NCI-H2107 (cell line): ENCODE measurements around the gene CYP2A13.
"Not testable (repeated sequence)": the region's sequence is repeated elsewhere in the genome, so short reads cannot be mapped to it uniquely, and the experiment has no call there.

Experiments
- DNase-seq: peaks from one replicate; lab custom pipeline; 2025; lab: John Stamatoyannopoulos, UW

Gene CYP2A13, protein sequence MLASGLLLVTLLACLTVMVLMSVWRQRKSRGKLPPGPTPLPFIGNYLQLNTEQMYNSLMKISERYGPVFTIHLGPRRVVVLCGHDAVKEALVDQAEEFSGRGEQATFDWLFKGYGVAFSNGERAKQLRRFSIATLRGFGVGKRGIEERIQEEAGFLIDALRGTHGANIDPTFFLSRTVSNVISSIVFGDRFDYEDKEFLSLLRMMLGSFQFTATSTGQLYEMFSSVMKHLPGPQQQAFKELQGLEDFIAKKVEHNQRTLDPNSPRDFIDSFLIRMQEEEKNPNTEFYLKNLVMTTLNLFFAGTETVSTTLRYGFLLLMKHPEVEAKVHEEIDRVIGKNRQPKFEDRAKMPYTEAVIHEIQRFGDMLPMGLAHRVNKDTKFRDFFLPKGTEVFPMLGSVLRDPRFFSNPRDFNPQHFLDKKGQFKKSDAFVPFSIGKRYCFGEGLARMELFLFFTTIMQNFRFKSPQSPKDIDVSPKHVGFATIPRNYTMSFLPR

GRCh38 chr19:41088151-41088550 is at the start of gene CYP2A13:
Gene CYP2A13, plus strand, starts transcription at chr19:41088451. Its CDS starts 21 bp downstream, at chr19:41088472.
- no peak for DNase-seq

DNA sequence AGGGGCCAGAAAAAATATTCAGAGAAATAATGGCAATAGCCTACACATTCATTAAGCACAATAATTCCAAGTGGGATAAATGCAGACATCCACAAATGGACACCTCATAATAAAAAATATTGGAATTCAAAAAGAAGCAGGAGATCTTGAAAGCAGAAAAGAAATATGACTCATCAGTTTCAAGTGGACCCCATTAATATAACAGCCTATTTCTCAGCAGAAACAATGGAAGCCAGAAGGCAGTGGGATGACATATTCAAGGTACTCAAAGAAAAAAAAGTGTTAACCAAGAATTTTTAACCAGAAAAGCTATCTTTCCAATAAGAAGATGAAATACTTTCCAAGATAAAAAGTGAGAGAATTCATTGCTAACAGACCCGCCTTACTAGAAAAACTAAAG is 48.4 kb upstream of the CYP2A13 start:
- DNase-seq, result no peak

DNA sequence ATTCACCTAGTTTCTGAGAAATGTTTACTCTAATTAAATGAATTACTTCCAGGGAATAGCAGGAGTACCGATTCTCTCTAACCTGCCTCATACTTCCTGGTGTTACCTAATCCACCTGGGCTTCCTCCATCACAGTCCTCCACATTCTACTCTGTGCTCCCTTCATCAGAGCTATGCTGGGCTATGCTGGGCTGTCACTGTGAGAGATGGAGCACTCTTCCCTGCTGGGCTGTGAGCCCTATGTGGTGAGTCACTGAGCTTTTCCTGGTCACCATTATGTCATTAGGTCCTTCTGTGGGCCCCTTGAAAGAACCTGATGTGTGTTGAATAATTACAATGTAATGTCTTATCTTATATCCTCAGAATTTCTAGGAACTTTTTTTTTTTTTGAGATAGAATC is 43.2 kb upstream of the CYP2A13 start:
- DNase-seq, result not testable (repeated sequence)

DNA sequence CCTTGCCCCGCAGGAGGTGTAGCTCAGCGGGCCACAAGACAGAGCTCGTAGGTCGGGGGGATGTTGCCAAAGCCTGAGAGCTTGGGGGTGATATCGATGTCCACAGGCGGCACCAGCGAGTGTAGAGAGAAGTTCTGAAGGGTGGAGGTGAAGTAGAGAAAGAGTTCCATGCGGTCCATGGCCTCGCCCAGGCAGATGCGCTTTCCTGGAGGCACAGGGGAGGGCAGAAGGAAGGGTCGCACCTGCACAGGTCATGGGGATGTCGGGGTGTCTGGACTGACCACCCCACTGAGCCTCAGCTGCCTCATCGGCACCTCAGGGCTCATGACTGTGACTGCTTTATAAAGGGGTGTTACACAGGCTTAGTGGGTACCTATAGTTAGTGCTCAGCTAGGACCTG is 37.8 kb upstream of the CYP2A13 start:
- DNase-seq, result no peak

- not testable (repeated sequence) for DNase-seq
Measured at GRCh38 chr19:41052162-41052561, 36.1 kb upstream of the CYP2A13 start.

DNA sequence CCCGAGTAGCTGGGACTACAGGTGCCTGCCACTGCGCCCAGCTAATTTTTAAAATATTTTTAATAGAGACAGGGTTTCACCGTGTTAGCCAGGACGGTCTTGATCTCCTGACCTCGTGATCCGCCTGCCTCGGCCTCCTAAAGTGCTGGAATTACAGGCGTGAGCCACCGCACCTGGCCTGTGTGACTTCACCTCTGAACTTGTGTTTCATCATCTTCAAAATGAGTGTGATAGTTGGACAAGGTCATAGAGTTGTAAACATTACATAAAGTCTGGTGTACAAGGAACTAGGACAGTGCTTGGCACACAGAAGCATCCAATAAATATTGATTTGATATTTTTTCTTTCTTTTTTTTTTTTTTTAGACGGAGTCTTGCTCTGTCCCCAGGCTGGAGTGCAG is 34.9 kb upstream of the CYP2A13 start:
- DNase-seq, result not testable (repeated sequence)

- no peak for DNase-seq
Measured at GRCh38 chr19:41064974-41065569, 23.2 kb upstream of the CYP2A13 start.

DNA sequence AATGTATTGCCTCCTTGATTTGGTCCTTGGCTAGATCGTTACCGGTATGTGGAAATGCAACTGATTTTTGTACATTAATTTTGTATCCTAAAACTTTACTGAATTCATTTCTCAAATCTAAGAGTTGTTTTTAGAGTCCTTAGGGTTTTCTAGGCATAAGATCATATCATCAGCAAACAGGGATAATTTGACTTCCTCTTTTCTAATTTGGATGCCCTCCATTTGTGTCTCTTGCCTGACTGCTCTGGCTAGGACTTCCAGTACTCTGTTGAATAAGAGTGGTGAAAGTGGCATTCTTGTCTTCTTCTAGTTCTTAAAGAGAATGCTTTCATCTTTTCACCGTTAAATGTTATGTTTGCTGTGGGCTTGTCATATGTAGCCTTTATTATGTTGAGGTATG is 12.0 kb upstream of the CYP2A13 start:
- no peak for DNase-seq

DNA sequence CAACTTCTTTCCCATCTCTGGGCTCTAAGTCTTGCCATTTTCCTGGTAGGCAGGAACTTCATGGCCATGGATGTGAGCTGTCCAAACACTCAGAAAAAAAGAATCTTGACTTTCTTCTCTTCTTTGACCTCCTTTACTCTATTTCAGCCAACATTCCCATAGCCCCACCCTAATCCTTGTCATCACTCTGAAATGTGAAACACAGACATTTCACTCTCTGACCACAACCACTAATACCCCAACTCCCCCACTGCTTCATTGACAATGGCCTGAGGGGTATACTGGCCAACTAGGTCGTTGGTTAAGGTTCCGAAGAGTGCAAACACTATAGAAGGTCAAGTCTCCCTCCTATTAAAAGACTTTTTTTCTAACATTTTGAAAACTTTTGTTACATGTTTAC is 4.7 kb upstream of the CYP2A13 start:
- DNase-seq, result no peak

GRCh38 chr19:41085748-41086415 is 2.4 kb upstream of the CYP2A13 start:
- no peak for DNase-seq

- DNase-seq, result no peak
Measured at GRCh38 chr19:41089959-41090358, 1.7 kb downstream of the CYP2A13 start.

GRCh38 chr19:41095703-41096102 is 7.5 kb downstream of the CYP2A13 start:
- no peak for DNase-seq

DNA sequence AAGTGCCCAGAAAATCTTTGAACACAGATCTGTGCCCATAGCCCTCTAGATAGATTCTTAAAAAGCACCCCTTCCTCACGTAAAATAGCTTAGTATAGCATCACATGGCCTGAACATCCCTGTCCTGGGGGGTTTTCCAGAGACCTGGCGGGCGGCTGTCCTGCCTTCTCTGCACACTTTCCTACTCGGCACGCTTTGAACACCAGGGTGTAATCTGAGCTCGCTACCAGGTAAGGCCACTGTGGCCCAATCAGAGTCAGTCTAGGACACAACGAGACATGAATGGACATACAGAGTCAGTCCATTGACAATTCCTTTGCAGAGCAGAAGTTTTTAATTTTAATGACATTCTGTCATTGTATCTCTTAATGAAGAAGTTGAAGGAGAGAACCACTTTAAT is 8.1 kb downstream of the CYP2A13 start:
- DNase-seq, result no peak

DNA sequence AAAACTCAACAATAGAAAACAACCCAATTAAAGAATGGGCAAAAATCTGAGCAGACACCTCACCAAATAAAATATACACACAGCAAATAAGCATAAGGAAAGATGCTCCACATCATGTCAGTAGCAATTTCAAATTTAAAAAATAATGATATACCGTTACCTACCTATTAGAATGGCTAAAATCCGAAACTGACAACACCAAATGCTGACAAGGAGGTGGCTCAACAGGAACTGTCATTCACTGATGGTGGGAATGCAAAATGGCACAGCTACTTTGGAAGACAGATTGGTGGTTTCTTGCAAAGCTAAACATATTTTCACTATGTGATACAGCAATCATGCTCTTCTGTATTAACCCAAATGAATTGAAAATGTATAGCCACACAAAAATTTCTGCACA is 9.1 kb downstream of the CYP2A13 start:
- DNase-seq, result no peak

DNA sequence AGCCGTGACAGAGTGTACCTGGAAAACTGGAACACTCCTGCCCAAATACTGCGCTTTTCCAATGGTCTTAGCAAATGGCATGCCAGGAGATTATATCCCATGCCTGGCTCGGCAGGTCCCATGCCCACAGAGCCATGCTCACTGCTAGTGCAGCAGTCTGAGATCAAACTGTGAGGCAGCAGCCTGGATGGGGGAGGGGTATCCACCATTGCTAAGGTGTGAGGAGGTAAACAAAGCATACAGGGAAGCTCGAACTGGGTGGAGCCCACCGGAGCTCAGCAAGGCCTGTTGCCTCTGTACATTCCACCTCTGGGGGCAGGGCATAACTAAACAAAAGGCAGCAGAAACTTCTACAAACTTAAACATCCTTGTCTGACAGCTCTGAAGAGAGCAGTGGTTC is 10.5 kb downstream of the CYP2A13 start:
- DNase-seq, result no peak

- not testable (repeated sequence) for DNase-seq
Measured at GRCh38 chr19:41102210-41102609, 14.0 kb downstream of the CYP2A13 start.

GRCh38 chr19:41106177-41106576 is 17.9 kb downstream of the CYP2A13 start:
- no peak for DNase-seq

GRCh38 chr19:41111296-41111695 is 23.0 kb downstream of the CYP2A13 start:
- DNase-seq, result no peak

GRCh38 chr19:41111750-41112295 is 23.6 kb downstream of the CYP2A13 start:
- no peak for DNase-seq

- DNase-seq, result no peak
Measured at GRCh38 chr19:41112728-41113290, 24.6 kb downstream of the CYP2A13 start.

DNA sequence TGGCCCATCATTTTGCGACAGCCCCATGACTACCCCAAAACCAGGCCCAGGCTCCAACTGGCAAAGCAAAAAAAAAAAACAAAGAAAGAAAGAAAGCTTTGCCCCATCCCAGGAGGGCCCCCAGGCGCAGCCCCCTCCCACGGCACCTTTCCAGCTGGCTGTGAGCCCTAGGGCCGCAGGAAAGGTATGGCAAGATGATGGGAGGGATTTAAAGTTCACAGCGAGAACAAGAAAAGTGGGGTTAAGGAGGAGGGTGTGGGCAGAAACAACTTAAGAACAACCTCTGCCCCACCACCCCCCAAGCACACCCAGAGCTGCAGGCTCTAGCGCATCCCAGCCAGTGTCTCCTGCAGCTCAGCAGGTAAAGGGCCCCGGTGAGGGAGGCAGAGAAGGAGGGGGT is 25.9 kb downstream of the CYP2A13 start, which contains the start of gene CYP2F1:
Gene CYP2F1 (plus strand): TSS at position 301 of the 400 bp plus-strand sequence. CDS start 1,757 bp downstream, outside the sequence.
- no peak for DNase-seq

DNA sequence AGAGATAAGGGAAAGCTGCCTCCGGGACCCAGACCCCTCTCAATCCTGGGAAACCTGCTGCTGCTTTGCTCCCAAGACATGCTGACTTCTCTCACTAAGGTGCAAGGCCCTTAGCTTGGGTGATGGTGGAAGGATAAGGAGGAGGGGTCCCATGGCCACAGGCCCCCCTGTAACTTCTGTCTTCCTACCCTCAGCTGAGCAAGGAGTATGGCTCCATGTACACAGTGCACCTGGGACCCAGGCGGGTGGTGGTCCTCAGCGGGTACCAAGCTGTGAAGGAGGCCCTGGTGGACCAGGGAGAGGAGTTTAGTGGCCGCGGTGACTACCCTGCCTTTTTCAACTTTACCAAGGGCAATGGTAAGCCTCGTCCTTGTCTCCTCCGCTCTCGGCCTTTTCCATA is 28.0 kb downstream of the CYP2A13 start:
- DNase-seq, result no peak
